Hepatocyte (in vitro differentiated cells): ENCODE data around the gene PDZK1IP1.

Source experiments
- EZH2 ChIP-seq: fragments of 200-600 bp; sonication (generic); IDR thresholded peaks from 2 replicates; pipeline ENCODE4 v1.6.1; 2016; ENCODE audit warnings: antibody characterized with exemption, mild to moderate bottlenecking, borderline replicate concordance
- TF ChIP-seq, protein P1 (sequence below): fragments of 200-600 bp; sonication (generic); IDR thresholded peaks from 2 replicates; pipeline ENCODE4 v1.5.1; 2016; ENCODE audit warnings: antibody characterized with exemption, mild to moderate bottlenecking; ENCODE audit not compliant: poor library complexity

DNA sequence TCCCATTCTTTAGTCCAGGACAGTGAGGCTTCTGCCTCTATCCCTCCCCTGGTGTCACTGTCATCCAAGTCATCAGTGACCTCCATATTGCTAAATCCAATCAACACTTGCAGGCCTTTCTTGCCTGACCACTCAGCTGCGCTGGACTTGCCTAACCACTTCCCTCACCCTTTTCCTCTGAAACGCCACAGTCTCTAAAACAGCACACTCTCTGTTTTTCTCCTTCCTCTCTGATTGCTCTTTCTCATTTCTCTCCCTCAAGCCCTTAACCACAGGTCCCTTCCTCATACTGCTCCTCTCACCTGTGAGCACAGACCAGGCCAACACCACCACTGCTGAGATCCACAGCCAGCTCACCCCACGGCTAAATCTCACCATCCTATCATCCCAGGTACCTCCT lies 24.7 kb upstream of the PDZK1IP1 start:
- TF ChIP-seq, protein P1, sequence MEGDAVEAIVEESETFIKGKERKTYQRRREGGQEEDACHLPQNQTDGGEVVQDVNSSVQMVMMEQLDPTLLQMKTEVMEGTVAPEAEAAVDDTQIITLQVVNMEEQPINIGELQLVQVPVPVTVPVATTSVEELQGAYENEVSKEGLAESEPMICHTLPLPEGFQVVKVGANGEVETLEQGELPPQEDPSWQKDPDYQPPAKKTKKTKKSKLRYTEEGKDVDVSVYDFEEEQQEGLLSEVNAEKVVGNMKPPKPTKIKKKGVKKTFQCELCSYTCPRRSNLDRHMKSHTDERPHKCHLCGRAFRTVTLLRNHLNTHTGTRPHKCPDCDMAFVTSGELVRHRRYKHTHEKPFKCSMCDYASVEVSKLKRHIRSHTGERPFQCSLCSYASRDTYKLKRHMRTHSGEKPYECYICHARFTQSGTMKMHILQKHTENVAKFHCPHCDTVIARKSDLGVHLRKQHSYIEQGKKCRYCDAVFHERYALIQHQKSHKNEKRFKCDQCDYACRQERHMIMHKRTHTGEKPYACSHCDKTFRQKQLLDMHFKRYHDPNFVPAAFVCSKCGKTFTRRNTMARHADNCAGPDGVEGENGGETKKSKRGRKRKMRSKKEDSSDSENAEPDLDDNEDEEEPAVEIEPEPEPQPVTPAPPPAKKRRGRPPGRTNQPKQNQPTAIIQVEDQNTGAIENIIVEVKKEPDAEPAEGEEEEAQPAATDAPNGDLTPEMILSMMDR: no peak
- TF ChIP-seq EZH2: no peak
